WTC11 (cell line): ENCODE results near the gene TFAP2E.

Source experiments
- JUN ChIP-seq: sonication (generic); formaldehyde crosslinking; IDR thresholded peaks from 2 replicates; pipeline ENCODE4 v1.8.0; 2023; ENCODE audit warnings: mild to moderate bottlenecking, missing genetic modification reagents
- SMAD3 ChIP-seq: sonication (generic); formaldehyde crosslinking; IDR thresholded peaks from 2 replicates; pipeline ENCODE4 v1.8.0; 2022; ENCODE audit warnings: missing genetic modification reagents, mild to moderate bottlenecking, borderline replicate concordance
- ZNF232 ChIP-seq: sonication (generic); formaldehyde crosslinking; IDR thresholded peaks from 2 replicates; pipeline ENCODE4 v1.8.0; 2022; ENCODE audit warnings: mild to moderate bottlenecking, missing genetic modification reagents
- TF ChIP-seq, protein P1 (sequence below): fragments of 200-600 bp; IDR thresholded peaks from 2 replicates; pipeline ENCODE4 v1.8.0; 2022; ENCODE audit warnings: antibody characterized with exemption
- TF ChIP-seq, protein P2 (sequence below): fragments of 250-450 bp; sonication (Bioruptor Pico); IDR thresholded peaks from 2 replicates; pipeline ENCODE4 v1.8.0; 2021; ENCODE audit warnings: mild to moderate bottlenecking
- TF ChIP-seq, protein P3 (sequence below): sonication (generic); formaldehyde crosslinking; conservative IDR thresholded peaks from 2 replicates; pipeline ENCODE4 v1.8.1; 2022; ENCODE audit warnings: mild to moderate bottlenecking, missing genetic modification reagents

DNA sequence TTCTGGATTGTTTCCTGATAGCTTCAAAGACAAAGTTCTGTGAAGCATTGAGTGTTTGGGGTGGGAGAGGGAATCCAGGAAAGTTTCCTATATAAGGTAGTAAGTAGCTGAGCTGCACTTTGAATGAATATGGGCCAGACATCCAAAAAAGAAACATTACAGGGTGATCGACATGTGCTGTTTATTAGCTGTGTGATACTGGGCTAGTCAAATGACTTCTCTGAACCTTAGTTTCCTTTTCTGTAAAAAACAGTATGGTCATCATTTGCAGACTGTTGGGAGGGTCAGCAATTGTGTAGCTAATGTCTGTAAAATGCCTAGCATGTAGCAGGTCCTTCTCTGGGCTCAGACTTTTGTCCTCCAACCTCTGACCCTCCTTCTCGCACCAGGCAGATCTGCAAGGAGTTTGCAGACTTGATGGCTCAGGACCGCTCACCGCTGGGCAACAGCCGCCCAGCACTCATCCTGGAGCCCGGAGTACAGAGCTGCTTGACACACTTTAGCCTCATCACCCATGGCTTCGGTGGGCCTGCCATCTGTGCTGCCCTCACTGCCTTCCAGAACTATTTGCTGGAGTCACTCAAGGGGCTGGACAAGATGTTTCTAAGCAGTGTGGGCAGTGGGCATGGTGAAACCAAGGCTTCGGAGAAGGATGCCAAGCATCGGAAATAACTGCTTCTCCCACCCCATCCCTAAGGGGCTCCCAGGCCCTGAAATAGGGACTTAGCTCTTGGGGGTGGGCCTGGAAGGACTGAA, 21.1 kb downstream of the TFAP2E start:
- TF ChIP-seq, protein P1, sequence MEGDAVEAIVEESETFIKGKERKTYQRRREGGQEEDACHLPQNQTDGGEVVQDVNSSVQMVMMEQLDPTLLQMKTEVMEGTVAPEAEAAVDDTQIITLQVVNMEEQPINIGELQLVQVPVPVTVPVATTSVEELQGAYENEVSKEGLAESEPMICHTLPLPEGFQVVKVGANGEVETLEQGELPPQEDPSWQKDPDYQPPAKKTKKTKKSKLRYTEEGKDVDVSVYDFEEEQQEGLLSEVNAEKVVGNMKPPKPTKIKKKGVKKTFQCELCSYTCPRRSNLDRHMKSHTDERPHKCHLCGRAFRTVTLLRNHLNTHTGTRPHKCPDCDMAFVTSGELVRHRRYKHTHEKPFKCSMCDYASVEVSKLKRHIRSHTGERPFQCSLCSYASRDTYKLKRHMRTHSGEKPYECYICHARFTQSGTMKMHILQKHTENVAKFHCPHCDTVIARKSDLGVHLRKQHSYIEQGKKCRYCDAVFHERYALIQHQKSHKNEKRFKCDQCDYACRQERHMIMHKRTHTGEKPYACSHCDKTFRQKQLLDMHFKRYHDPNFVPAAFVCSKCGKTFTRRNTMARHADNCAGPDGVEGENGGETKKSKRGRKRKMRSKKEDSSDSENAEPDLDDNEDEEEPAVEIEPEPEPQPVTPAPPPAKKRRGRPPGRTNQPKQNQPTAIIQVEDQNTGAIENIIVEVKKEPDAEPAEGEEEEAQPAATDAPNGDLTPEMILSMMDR, result no peak
- no peak for TF ChIP-seq ZNF232 (CRISPR knock-in tag)
- TF ChIP-seq, protein P2, sequence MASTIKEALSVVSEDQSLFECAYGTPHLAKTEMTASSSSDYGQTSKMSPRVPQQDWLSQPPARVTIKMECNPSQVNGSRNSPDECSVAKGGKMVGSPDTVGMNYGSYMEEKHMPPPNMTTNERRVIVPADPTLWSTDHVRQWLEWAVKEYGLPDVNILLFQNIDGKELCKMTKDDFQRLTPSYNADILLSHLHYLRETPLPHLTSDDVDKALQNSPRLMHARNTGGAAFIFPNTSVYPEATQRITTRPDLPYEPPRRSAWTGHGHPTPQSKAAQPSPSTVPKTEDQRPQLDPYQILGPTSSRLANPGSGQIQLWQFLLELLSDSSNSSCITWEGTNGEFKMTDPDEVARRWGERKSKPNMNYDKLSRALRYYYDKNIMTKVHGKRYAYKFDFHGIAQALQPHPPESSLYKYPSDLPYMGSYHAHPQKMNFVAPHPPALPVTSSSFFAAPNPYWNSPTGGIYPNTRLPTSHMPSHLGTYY (CRISPR knock-in tag), result no peak
- TF ChIP-seq SMAD3 (CRISPR knock-in tag), result no peak
- TF ChIP-seq, protein P3, sequence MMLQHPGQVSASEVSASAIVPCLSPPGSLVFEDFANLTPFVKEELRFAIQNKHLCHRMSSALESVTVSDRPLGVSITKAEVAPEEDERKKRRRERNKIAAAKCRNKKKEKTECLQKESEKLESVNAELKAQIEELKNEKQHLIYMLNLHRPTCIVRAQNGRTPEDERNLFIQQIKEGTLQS (CRISPR knock-in tag), result no peak
- TF ChIP-seq JUN (CRISPR knock-in tag), result no peak
